Endothelial cell (in vitro differentiated cells): ENCODE results near the gene SLC29A4. TPM values are rescaled to one million over a fixed set of nuclear protein-coding genes. Genes with fewer than 3 reads are reported as not detected.

Experiments
- DNase-seq: peaks from one replicate; pipeline ENCODE4 v3.0.0; 2021; ENCODE audit warnings: low spot score
- H3K27ac Mint-ChIP-seq: one replicate; pipeline ENCODE4 v1.8.0; 2021; ENCODE audit warnings: mixed read lengths, inconsistent platforms; ENCODE audit not compliant: unreplicated experiment
- H3K27me3 Mint-ChIP-seq: one replicate; pipeline ENCODE4 v1.8.0; 2021; ENCODE audit warnings: mild to moderate bottlenecking, moderate library complexity, mixed read lengths, inconsistent platforms; ENCODE audit not compliant: unreplicated experiment
- H3K36me3 Mint-ChIP-seq: one replicate; pipeline ENCODE4 v1.8.0; 2021; ENCODE audit warnings: mild to moderate bottlenecking, low read depth, mixed read lengths, inconsistent platforms; ENCODE audit not compliant: unreplicated experiment
- H3K4me1 Mint-ChIP-seq: one replicate; pipeline ENCODE4 v1.8.0; 2021; ENCODE audit warnings: mild to moderate bottlenecking, mixed read lengths, inconsistent platforms; ENCODE audit not compliant: unreplicated experiment
- H3K4me3 Mint-ChIP-seq: one replicate; pipeline ENCODE4 v1.8.0; 2021; ENCODE audit warnings: mild to moderate bottlenecking, mixed read lengths, inconsistent platforms; ENCODE audit not compliant: unreplicated experiment
- H3K9me3 Mint-ChIP-seq: one replicate; pipeline ENCODE4 v1.8.0; 2021; ENCODE audit warnings: mixed read lengths, inconsistent platforms; ENCODE audit not compliant: unreplicated experiment
- total RNA-seq: library from RNA; stranded (reverse); fragmentation: NEBNext Ultra II Directional; extraction: Animal tissue kit (Norgen Biotek cat#: 25700); gene quantifications from one replicate; pipeline ENCODE4 v1.2.1, GENCODE V29; 2021; ENCODE audit not compliant: unreplicated experiment
- TF ChIP-seq, protein P1 (sequence below): fragments of 200-600 bp; sonication (generic); IDR thresholded peaks from one replicate; pipeline ENCODE4 v1.5.0; 2021; ENCODE audit warnings: antibody characterized with exemption; ENCODE audit not compliant: unreplicated experiment

The SLC29A4 gene
- total RNA-seq, 1 donor from 2014 or later: 6.4 TPM

DNA sequence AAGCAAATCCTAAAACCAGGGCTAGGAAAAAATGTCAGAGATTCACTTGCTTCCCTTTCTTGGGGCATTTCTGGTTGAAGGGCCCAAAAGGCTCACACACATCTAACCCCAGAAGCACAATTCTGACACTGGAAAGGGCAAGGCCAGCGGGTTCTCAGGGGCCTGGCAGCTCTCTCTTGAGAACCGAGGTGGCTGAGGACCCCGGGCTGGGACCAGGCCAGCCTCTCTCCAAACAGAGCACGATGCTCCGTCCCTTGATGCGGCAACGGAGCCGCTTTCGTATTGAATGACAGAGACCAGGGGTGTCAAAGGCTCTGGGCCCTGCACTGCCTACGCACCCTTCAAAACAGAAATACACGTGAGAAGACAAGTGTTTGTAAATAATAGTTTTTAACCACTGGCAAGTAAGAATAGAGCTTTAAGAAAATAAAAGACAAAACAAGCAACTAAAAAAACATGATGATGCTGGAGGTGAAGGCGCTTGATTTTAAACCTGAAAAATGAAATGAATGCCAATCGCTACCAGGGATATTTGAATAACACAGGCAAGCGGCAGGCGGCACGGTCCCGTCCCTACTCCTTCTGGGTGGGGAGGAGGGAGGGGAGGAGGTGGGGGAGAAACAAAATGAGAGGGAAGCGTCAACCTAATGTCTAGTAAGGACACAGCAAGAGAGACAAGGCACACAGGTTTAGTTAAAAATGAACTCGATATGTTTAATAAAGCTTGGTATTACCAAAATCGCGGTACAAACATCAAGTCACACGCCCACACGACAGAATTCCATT lies 68.0 kb downstream of the SLC29A4 start:
- H3K27me3 Mint-ChIP-seq: peaks cover 28% of the 10 kb centered on the region
- H3K36me3 Mint-ChIP-seq: peaks cover 62% of the 10 kb centered on the region
- H3K27ac Mint-ChIP-seq: no peak overlapping the region
- no peak for DNase-seq
- TF ChIP-seq, protein P1, sequence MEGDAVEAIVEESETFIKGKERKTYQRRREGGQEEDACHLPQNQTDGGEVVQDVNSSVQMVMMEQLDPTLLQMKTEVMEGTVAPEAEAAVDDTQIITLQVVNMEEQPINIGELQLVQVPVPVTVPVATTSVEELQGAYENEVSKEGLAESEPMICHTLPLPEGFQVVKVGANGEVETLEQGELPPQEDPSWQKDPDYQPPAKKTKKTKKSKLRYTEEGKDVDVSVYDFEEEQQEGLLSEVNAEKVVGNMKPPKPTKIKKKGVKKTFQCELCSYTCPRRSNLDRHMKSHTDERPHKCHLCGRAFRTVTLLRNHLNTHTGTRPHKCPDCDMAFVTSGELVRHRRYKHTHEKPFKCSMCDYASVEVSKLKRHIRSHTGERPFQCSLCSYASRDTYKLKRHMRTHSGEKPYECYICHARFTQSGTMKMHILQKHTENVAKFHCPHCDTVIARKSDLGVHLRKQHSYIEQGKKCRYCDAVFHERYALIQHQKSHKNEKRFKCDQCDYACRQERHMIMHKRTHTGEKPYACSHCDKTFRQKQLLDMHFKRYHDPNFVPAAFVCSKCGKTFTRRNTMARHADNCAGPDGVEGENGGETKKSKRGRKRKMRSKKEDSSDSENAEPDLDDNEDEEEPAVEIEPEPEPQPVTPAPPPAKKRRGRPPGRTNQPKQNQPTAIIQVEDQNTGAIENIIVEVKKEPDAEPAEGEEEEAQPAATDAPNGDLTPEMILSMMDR: no peak
- no peaks in the 10 kb centered on the region for H3K9me3 Mint-ChIP-seq
- H3K4me1 Mint-ChIP-seq: no peaks in the 10 kb centered on the region
- peak overlapping the region; percentile 21 for H3K4me3 Mint-ChIP-seq

DNA sequence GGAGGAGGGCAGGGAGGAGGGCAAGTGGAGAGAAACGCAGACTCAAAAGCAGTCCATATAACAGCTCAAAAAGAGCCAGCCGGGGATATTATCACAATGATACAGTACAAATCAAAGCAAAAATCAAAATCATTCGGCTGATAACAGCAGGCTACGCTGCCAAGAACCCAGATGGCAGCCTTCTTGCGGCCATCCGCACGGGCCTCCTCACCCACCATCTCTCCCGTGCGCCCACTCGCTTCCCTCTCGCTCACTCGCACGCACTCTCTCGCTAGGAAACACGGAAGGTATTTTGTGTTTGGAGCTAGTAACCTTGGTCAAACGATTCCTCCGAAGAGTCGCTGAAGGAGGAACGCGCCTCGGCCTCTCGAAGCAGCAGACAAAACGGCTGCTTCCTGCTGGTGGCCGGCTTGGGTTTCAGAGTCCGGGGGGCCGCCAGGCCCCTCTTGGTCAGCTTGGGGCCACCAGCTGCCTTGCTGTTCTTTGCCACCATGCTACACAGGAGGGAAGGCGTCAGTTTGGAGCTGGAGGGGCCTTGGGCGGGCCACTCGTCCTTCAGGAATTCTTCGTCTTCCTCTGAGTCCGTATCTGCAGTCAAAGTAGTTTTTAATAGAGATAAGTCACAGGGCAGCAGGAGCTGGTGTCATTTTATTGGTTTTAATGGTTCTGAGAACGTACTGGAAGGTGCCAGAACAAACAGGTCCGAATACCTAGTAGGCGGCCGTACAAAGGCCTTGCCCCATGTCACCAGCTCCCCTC lies 68.9 kb downstream of the SLC29A4 start:
- H3K27me3 Mint-ChIP-seq: peaks cover 32% of the 10 kb centered on the region
- no peaks in the 10 kb centered on the region for H3K4me1 Mint-ChIP-seq
- no peaks in the 10 kb centered on the region for H3K9me3 Mint-ChIP-seq
- peaks cover 65% of the 10 kb centered on the region for H3K36me3 Mint-ChIP-seq
- no peak for DNase-seq
- TF ChIP-seq, protein P1: no peak
- peak overlapping the region; percentile 15 for H3K4me3 Mint-ChIP-seq
- H3K27ac Mint-ChIP-seq: no peak overlapping the region

DNA sequence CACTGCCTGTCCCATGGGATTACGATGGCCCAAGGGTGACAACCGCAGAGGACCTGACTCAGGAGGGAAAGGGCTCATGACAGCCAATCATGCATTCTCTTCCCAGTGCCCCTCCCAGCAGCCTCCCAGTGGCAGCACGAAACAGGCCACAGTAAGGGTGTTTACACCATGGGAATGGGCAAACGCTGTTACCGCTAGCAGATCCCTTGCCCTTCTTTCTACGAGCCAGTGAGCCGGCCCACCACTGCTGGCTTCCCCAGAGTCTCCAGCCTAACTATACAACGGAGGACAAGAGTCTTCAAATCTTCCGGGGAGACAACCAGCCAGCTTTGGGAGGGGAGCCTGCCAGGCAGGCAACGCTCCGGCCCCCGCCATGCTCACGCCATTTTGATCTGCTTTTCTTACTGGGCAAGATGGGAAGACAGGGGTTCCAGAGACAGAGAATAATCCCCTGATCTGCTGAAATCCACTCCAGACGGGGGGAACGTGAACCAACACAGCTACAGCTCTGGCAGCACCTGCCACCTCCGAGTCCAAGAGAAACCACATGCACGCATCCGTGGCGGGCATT lies 69.8 kb downstream of the SLC29A4 start:
- Mint-ChIP-seq H3K4me3 (peak overlapping the region; percentile 45), H3K27ac (no peak overlapping the region), H3K4me1 (no peaks in the 10 kb centered on the region)

DNA sequence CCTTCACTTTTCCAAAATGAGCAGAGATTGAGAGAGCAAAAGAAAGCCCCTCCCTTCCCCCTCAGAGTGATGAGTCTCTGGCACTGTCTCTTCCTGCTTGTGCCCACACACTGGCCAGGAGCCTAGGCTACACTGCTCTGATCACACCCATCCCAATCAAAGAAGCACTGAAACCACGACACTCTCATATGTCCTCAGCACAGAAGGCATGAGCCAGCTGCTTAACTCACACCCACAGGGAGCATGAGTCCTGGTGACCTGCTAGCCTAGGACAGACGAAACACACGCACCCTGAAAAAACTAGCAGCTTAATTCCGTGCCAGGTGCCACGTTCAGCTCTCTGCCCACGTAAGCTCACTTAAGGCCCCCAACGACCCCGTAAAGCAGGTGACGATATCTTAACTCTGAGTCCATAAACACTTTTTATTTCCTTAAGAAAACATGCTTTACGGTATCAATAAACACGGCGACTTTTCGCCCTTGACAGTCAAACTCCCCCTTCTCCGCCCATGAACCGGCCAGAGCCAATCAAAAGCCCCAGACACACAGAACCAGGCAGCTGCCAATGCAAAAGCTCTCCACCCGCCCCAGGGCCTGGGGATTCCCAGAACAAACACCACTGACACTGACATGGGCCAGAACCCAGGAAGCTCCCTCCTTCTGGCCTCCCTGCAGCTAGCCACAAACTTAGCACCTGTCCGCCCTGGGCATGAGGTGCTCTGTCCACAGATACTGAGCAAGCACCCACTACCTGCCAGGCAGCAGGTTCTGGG lies 71.9 kb downstream of the SLC29A4 start:
- no peaks in the 10 kb centered on the region for H3K4me1 Mint-ChIP-seq
- peaks cover 26% of the 10 kb centered on the region for H3K27me3 Mint-ChIP-seq
- H3K9me3 Mint-ChIP-seq: no peaks in the 10 kb centered on the region
- peaks cover 79% of the 10 kb centered on the region for H3K36me3 Mint-ChIP-seq
- no peak for DNase-seq
- TF ChIP-seq, protein P1: no peak
- no peak overlapping the region for H3K27ac Mint-ChIP-seq
- peak overlapping the region; percentile 65 for H3K4me3 Mint-ChIP-seq

More for the DNA sequence above, 69.8 kb downstream of the SLC29A4 start:
- no peak for DNase-seq
- Mint-ChIP-seq H3K27me3 (peaks cover 32% of the 10 kb centered on the region), H3K36me3 (peaks cover 70% of the 10 kb centered on the region), H3K9me3 (no peaks in the 10 kb centered on the region)
- TF ChIP-seq, protein P1: no peak

Other genes starting within 250 kb of the SLC29A4 start
- gene RBAK, start 237.1 kb upstream of the SLC29A4 start, total RNA-seq: 16.4 TPM
- gene WIPI2, start 92.7 kb upstream of the SLC29A4 start, total RNA-seq: 90.7 TPM
- gene TNRC18, start 140.9 kb downstream of the SLC29A4 start, total RNA-seq: 91.8 TPM
- 14.5 TPM for gene FBXL18, start 230.9 kb downstream of the SLC29A4 start, total RNA-seq
- 5,848 TPM for gene ACTB, start 247.7 kb downstream of the SLC29A4 start, total RNA-seq